IPS-18a (cell line): ENCODE data around the gene RBM17.
"Not testable (repeated sequence)": the region's sequence is repeated elsewhere in the genome, so short reads cannot be mapped to it uniquely, and the experiment has no call there.

Source experiments
- H3K27ac ChIP-seq: one replicate; pipeline ENCODE4 v1.5.1; 2013; ENCODE audit warnings: low read length
- H3K27me3 ChIP-seq: one replicate; pipeline ENCODE4 v1.6.1; 2013; ENCODE audit warnings: mild to moderate bottlenecking, low read length; ENCODE audit not compliant: control insufficient read depth, insufficient read depth
- H3K36me3 ChIP-seq: one replicate; pipeline ENCODE4 v1.6.1; 2013; ENCODE audit warnings: low read depth, low read length; ENCODE audit not compliant: control insufficient read depth
- H3K4me1 ChIP-seq: one replicate; pipeline ENCODE4 v1.6.1; 2013; ENCODE audit warnings: low read depth, low read length; ENCODE audit not compliant: control insufficient read depth
- H3K4me3 ChIP-seq: one replicate; pipeline ENCODE4 v1.5.1; 2013; ENCODE audit warnings: low read length
- H3K9ac ChIP-seq: one replicate; pipeline ENCODE4 v1.6.1; 2013; ENCODE audit warnings: mild to moderate bottlenecking, low read length, moderate library complexity
- H3K9me3 ChIP-seq: one replicate; pipeline ENCODE4 v1.6.1; 2013; ENCODE audit warnings: low read depth, low read length; ENCODE audit not compliant: control insufficient read depth

The RBM17 gene

GRCh38 chr10:6135039-6135438 lies 46.2 kb downstream of the RBM17 start:
- H3K36me3 ChIP-seq = no peaks in the 10 kb centered on the region
- H3K9ac ChIP-seq = no peak overlapping the region
- H3K4me3 ChIP-seq = no peak overlapping the region
- peaks cover 8% of the 10 kb centered on the region for H3K4me1 ChIP-seq
- H3K9me3 ChIP-seq = no peaks in the 10 kb centered on the region
- H3K27ac ChIP-seq = no peak overlapping the region
- no peaks in the 10 kb centered on the region for H3K27me3 ChIP-seq

GRCh38 chr10:6135589-6136168 lies 46.8 kb downstream of the RBM17 start:
- Histone ChIP-seq H3K4me1 (peaks cover 8% of the 10 kb centered on the region), H3K9me3 (no peaks in the 10 kb centered on the region), H3K9ac (no peak overlapping the region), H3K4me3 (no peak overlapping the region), H3K27ac (no peak overlapping the region), H3K27me3 (no peaks in the 10 kb centered on the region), H3K36me3 (no peaks in the 10 kb centered on the region)

- no peaks in the 10 kb centered on the region for H3K36me3 ChIP-seq
- H3K9ac ChIP-seq = no peak overlapping the region
- H3K27ac ChIP-seq = no peak overlapping the region
- H3K9me3 ChIP-seq = no peaks in the 10 kb centered on the region
- peaks cover 8% of the 10 kb centered on the region for H3K4me1 ChIP-seq
- no peak overlapping the region for H3K4me3 ChIP-seq
- no peaks in the 10 kb centered on the region for H3K27me3 ChIP-seq
Observed at GRCh38 chr10:6136215-6137201, 47.7 kb downstream of the RBM17 start.

GRCh38 chr10:6138456-6138855 lies 49.6 kb downstream of the RBM17 start:
- no peak overlapping the region for H3K4me3 ChIP-seq
- H3K4me1 ChIP-seq = peaks cover 8% of the 10 kb centered on the region
- peaks cover 7% of the 10 kb centered on the region for H3K27me3 ChIP-seq
- H3K9ac ChIP-seq = no peak overlapping the region
- H3K9me3 ChIP-seq = no peaks in the 10 kb centered on the region
- H3K27ac ChIP-seq = no peak overlapping the region
- H3K36me3 ChIP-seq = no peaks in the 10 kb centered on the region

GRCh38 chr10:6139470-6139869 lies 50.6 kb downstream of the RBM17 start:
- Histone ChIP-seq H3K36me3 (no peaks in the 10 kb centered on the region), H3K27me3 (peaks cover 17% of the 10 kb centered on the region), H3K4me1 (peaks cover 8% of the 10 kb centered on the region), H3K9ac (no peak overlapping the region), H3K4me3 (no peak overlapping the region), H3K9me3 (no peaks in the 10 kb centered on the region), H3K27ac (no peak overlapping the region)

- Histone ChIP-seq H3K27ac (no peak overlapping the region), H3K9ac (no peak overlapping the region), H3K4me3 (no peak overlapping the region), H3K4me1 (peaks cover 8% of the 10 kb centered on the region), H3K27me3 (peaks cover 17% of the 10 kb centered on the region), H3K9me3 (no peaks in the 10 kb centered on the region), H3K36me3 (no peaks in the 10 kb centered on the region)
Observed at GRCh38 chr10:6140141-6140841, 51.5 kb downstream of the RBM17 start.

GRCh38 chr10:6140965-6141295 lies 52.1 kb downstream of the RBM17 start:
- H3K27ac ChIP-seq = no peak overlapping the region
- H3K9me3 ChIP-seq = no peaks in the 10 kb centered on the region
- no peak overlapping the region for H3K9ac ChIP-seq
- H3K27me3 ChIP-seq = peaks cover 23% of the 10 kb centered on the region
- peaks cover 8% of the 10 kb centered on the region for H3K4me1 ChIP-seq
- H3K4me3 ChIP-seq = no peak overlapping the region
- no peaks in the 10 kb centered on the region for H3K36me3 ChIP-seq

- H3K27ac ChIP-seq = no peak overlapping the region
Observed at GRCh38 chr10:6141296-6142151, 52.7 kb downstream of the RBM17 start.

GRCh38 chr10:6142186-6142585 lies 53.4 kb downstream of the RBM17 start:
- not testable (repeated sequence) for H3K4me3 ChIP-seq, H3K4me1 ChIP-seq, H3K36me3 ChIP-seq, H3K9me3 ChIP-seq, H3K27ac ChIP-seq, H3K9ac ChIP-seq
- peaks cover 32% of the 10 kb centered on the region for H3K27me3 ChIP-seq

More at GRCh38 chr10:6141296-6142151, 52.7 kb downstream of the RBM17 start:
- Histone ChIP-seq H3K9ac (no peak overlapping the region), H3K27me3 (peaks cover 29% of the 10 kb centered on the region), H3K9me3 (no peaks in the 10 kb centered on the region), H3K36me3 (no peaks in the 10 kb centered on the region), H3K4me1 (peaks cover 5% of the 10 kb centered on the region), H3K4me3 (no peak overlapping the region)

GRCh38 chr10:6142644-6143043 lies 53.8 kb downstream of the RBM17 start:
- no peak overlapping the region for H3K27ac ChIP-seq
- H3K9ac ChIP-seq = no peak overlapping the region
- H3K4me3 ChIP-seq = no peak overlapping the region
- peaks cover 3% of the 10 kb centered on the region for H3K4me1 ChIP-seq
- no peaks in the 10 kb centered on the region for H3K36me3 ChIP-seq
- H3K9me3 ChIP-seq = no peaks in the 10 kb centered on the region
- peaks cover 32% of the 10 kb centered on the region for H3K27me3 ChIP-seq

GRCh38 chr10:6143181-6143580 lies 54.3 kb downstream of the RBM17 start:
- Histone ChIP-seq H3K27me3 (peaks cover 32% of the 10 kb centered on the region), H3K4me1 (peaks cover 3% of the 10 kb centered on the region), H3K27ac (no peak overlapping the region), H3K9ac (no peak overlapping the region), H3K9me3 (no peaks in the 10 kb centered on the region), H3K4me3 (no peak overlapping the region), H3K36me3 (no peaks in the 10 kb centered on the region)
